Measurements from ENCODE around the gene ATRX.

GRCh38 chrX:77640702-77641101, 145.3 kb downstream of the ATRX start:
- TF ChIP-seq RCOR1 (IDR thresholded peaks at IDR 0.05; ENCODE audit: low read length) (no peak), ZBTB33 (IDR thresholded peaks at IDR 0.05; ENCODE audit: borderline replicate concordance, low read depth) (no peak)

Measured in SK-N-SH (cell line).